HG03575 (cell line): ENCODE data around the gene KIAA1671.

Experiments used
- ATAC-seq: cut with Tn5 transposase; IDR thresholded peaks from one replicate; pipeline ENCODE4 v1.9.1; 2021; ENCODE audit not compliant: unreplicated experiment, insufficient number of reproducible peaks, low FRiP score; ENCODE audit errors: extremely low read depth

Gene KIAA1671

GRCh38 chr22:25096638-25097405, 144.3 kb downstream of the KIAA1671 start:
- ATAC-seq = no peak

GRCh38 chr22:25098445-25099081, 146.0 kb downstream of the KIAA1671 start:
- ATAC-seq = no peak

DNA sequence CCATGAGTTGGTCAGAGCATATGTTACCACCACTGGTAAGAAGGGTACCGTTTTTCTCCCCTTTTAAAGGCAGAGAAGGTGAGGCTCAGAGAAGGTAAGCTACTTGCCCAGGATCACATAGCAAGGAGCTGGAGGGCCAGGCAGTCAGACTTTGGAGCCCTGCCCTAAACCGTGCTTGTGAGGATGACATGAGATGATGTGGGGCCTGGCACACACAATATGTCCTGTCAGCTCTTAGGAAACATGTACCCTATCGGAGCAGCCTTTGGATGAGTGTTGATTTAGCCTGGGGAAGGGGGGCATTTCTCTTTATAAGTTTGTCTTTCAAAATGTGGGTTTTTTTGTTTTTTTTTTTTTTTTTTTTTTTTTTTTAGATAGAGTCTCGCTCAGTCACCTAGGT, 146.7 kb downstream of the KIAA1671 start:
- ATAC-seq = no peak

DNA sequence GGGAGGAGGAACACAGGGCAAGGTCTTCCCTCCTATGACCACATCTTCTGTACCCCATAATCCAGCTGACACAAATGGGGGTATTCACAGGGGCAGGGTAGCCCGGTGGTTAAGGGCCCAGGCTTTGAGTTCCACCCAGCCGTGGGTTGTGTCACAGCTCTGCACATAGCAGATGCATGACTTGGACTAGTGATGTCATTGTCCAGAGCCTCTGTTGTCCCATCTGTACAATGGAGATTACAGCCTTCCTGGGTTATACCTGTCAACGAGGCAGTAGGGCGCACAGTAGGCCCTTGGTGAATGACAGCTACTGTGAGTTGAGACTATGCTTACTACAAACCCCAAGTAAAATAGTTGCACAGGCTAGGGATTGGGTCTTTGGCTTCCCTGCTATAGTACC, 147.9 kb downstream of the KIAA1671 start:
- ATAC-seq = no peak

- no peak for ATAC-seq
These were observed 148.4 kb downstream of the KIAA1671 start for GRCh38 chr22:25100948-25101347.

GRCh38 chr22:25101501-25101900, 149.0 kb downstream of the KIAA1671 start:
- no peak for ATAC-seq

- ATAC-seq = no peak
These were observed 149.5 kb downstream of the KIAA1671 start for GRCh38 chr22:25101986-25102385.

GRCh38 chr22:25102722-25103121, 150.2 kb downstream of the KIAA1671 start:
- no peak for ATAC-seq

DNA sequence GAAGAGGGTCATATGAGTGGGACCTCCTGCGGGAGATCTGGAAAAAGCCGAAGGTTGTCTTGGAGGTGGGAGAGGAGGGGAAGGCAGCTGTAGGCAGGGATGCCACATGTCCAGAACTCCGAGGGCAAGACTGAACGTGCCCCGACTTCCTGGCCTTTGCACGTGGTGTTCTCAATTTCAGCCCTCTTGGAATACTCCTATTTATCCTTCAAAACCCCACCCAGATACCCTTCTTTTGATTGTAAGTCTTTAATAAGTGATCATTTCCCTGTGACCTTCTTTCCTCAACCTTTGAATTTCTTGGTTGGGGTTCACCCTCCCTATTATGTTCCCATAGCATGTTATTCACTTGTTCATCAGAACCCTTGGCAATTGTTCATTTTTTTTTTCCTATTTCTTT, 151.9 kb downstream of the KIAA1671 start:
- ATAC-seq = no peak

DNA sequence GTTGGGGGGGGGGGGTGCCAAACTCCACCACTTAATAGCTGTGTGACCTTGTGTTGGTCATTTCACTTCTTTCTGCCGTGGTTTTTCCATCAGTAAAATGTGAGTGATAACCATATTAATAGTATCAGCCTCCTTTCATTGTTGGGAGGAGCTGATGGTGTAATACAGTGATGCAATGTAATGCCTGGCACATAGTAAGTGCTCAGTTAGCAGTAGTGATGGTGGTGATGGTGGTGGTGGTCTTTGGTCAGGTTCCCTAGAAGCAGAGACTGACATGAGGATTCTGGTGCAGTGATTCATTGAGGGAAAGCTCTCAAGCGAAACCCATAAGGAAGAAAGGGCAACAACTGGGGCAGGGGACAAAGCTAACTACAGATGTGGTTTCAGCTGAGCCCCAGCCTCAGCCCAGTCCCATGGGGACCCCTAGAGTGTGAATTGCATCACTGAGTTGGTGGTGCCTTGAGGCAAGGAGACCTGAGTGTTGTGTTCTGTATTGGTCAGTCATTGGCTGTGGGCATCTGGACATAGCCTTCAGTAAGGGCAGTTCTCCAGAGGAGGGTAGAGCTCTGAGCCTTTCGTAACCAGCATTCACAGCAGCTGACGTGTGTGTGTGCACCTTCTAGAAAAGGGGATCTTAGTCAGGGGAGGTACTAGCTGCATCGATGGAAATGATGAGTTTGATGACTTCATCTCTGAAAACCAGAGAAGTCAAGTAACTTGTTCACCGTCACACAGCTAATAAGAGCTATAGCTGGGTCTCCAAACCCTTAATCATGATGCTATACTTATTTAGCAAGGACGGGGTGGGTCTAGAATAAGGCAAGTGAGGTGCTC, 153.5 kb downstream of the KIAA1671 start:
- ATAC-seq = no peak

GRCh38 chr22:25109878-25110595, 157.5 kb downstream of the KIAA1671 start:
- no peak for ATAC-seq

- ATAC-seq = no peak
These were observed 158.0 kb downstream of the KIAA1671 start for GRCh38 chr22:25110596-25110845.

DNA sequence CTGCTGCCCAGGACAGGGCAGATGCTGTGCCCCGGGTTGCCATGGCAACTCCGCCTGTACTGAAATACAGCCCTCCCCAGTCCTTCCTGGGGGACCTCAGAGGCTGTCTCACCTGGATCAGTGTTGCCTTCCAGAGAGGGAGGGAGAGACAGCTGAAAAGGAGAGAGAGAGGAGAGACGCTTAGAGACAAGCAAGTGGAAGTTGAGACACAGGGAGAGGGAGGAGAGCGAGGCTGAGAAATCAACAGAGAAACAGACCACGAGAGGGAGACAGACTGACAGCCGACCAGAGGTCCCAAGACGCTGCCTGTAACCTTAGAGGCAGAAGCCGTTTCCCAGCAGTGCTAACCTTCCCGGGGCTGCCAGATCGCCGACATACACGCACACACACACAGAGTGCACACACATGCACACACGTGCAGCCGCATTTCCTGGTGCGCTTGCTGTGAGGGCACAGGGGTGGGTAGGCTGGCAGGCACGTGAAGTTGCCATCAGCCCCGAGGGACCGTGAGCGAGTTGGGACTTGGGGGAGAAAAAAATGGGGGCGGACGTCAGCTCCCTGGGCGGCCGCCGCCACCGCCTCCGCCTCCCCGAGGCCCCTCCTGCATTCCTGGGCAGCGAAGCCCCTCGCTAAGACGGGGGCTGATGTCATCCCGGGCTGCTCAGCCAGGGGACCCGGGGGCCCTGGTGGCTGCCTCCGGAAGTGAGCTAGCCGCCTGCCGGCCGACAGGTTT, 158.5 kb downstream of the KIAA1671 start:
- no peak for ATAC-seq

GRCh38 chr22:25111579-25112517, 159.3 kb downstream of the KIAA1671 start:
- ATAC-seq = no peak

- ATAC-seq = no peak
These were observed 160.2 kb downstream of the KIAA1671 start for GRCh38 chr22:25112538-25113253.

DNA sequence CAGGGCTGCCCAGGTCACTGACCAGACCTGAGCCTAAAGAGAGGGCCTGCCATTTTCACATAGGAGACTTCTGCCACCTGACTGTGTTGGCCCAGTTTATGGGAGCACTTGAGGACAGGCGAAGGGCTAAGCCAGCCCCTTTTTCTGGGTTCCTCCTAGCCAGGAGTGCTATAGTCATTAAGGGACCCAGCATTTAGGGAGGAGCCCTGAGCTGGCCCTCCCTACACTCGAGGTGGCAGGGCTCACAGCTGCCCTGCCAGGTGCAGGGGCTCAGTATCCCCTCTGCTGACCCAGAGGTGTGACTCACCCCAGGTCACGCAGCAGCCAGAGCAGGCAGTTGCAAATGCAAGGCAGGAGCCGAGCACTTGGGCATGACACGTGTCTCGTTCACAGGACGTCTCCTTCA, 160.8 kb downstream of the KIAA1671 start:
- no peak for ATAC-seq
